GM19043 (cell line): Measurements from ENCODE around the gene PNPLA8.
"Not testable (repeated sequence)": the region's sequence is repeated elsewhere in the genome, so short reads cannot be mapped to it uniquely, and the experiment has no call there.

Experiments
- ATAC-seq: cut with Tn5 transposase; IDR thresholded peaks from one replicate; pipeline ENCODE4 v1.9.1; 2021; ENCODE audit warnings: low read depth; ENCODE audit not compliant: unreplicated experiment

Gene PNPLA8

DNA sequence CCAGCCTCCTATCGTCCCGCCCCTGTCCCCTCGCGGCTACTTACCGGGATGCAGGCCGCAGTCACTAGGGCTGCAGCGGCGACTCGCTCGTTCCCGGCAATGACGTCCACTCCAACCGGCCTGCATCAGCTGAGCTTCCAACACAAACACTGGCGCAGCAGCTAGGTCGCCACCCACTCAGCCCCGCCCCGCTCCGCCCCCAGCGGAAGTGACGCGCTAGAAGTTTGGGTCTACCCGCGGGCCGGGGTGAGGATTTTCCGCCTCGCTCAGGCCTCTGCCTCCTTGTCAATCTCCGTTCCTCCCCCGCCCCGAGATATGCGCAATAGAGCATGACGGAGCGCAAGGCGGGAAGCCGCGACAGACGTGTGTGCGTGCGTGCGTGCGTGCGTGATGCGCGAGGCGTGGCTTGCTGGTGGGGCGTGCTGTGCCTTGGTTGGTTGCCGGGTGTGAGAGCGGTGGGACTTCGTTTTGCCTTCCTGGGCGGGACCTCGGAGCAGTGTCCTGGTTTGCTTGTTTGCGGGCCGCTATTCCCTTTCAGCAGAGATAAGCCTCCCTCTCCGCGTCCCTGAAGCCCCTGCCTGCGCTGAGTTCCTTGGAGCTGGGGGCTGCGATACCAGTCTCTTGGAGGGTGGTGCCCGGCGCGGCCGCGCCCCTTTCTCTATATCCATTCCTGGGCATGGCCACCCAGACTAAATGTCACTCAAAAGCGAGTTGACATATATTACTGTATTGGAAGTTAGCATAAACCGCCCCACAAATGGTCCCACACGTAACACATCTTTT, at the start of gene PNPLA8:
Gene PNPLA8, minus strand, starts transcription at position 151 of the 783 bp plus-strand sequence. CDS start 10,644 bp downstream, outside the sequence.
- ATAC-seq = peak; percentile 93

DNA sequence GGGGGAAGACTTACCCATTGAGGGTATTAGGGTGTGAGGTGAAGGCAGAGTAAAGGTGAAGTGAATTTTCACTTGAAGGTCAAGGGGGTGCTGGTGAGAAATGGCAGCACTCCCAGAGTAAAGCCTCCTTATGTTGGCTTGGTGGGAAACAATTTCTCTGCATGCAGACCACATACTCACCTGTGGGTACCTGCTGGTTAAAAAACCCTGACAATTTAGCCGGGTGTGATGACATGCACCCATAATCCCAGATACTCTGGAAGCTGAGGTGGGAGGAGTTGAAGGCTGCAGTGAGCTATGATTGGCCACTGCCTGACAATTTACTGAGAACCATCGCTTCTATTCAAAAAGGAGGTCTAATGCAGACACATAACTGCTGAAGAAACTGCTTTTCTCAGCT, 49.2 kb upstream of the PNPLA8 start:
- ATAC-seq = no peak

DNA sequence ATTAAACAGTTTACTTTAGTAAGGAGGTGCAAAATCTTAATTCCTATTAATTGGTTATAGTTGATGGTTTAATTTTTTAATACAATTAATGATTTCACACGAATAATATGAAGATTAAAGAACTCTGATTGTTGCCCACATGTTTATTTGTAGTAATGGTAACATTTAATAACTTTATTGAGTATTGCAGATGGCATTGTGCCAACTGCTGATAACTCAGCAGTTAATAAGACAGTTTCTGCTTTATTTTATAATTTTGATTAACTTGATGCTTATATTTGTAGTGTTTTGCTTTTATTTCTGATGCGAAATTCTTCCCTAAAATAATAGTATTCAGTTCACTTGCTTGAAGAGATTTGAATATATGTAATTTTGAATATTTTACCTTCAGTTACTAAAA, 46.5 kb upstream of the PNPLA8 start:
- no peak for ATAC-seq

DNA sequence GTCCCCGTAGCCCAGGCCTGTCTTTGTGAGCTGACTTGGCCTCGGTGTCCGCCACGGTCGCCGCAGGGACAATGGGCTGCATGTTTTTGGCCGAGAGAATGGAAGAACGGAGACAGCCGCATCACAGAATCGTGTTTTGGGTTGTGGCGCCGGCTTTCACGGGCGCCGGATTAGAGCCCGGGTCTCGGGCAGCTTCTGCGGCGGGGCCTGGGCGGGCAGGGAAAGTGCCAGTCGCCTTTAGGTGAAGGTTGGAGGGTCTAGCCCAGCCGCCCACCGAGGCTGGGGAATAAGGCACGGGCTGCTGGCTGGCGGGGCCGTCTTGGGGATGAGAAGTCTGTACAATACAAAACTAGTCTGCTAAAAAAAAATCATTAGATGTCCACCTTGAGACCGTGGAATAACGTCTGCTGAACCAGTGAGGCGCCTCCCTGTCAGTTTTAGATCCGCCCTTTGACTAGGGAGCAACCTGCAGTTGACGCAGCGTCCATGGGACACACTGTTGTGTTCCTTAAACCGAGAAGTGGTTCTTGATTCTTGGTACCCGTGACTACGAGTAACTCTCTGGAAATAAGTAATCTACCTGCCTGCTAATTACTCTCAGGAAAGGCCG, 44.3 kb upstream of the PNPLA8 start:
- peak; percentile 25 for ATAC-seq

GRCh38 chr7:108569381-108570145, 43.6 kb upstream of the PNPLA8 start, which contains the start of the genes DNAJB9 and THAP5:
DNAJB9 (plus strand) TSS chr7:108569874; CDS start chr7:108571727, 1,853 bp downstream.
THAP5 (minus strand) TSS chr7:108569706; CDS start chr7:108569569, 137 bp downstream.
- peak; percentile 92 for ATAC-seq

- no peak for ATAC-seq
These were observed 43.0 kb upstream of the PNPLA8 start for GRCh38 chr7:108568801-108569380.

DNA sequence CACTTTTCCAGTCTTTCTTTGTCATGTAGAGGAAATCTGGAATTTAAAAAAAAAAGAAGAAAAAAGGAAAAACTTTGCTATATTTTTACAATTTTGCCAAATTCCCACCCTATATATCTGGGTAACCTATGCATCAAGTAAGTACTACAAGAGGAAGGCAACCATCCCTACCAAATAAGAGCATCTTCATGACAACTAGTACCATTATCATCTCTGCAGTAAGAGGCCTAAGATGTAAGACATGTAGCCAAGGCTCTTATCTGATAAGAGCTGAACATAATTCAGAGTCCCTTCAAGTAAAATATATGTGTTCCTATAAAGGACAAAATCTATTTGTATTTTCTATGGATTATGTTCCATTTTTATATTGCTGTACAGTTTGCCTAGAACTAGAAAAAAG, 40.1 kb upstream of the PNPLA8 start:
- no peak for ATAC-seq

DNA sequence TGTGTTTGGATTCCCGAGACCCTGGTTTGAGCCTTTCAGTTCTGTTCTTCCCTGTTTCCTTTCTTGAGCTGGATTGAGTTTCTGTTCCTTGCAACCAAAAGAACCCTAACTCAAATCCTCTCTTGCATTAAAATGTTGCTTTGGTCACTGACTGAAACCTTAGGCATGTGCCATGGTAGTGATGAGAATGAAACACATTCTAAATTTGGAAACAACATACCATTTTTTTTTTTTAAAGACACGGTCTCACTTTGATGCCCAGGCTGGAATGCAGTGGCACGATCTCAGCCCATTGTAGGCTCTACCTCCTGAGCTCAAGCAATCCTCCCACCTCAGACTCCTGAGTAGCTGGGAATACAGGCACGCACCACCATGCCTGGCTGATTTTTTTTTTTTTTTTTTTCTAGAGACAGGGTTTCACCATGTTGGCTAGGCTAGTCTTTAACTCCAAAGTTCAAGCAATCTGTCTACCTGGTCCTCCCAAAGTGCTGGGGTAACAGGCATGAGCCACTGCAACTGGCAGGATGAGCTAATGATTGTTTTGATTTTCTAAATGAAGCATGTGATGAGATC, 35.2 kb upstream of the PNPLA8 start:
- ATAC-seq = no peak

GRCh38 chr7:108559253-108559652, 33.3 kb upstream of the PNPLA8 start:
- ATAC-seq = no peak

GRCh38 chr7:108557617-108558016, 31.7 kb upstream of the PNPLA8 start:
- no peak for ATAC-seq

GRCh38 chr7:108557191-108557590, 31.3 kb upstream of the PNPLA8 start:
- ATAC-seq = no peak

DNA sequence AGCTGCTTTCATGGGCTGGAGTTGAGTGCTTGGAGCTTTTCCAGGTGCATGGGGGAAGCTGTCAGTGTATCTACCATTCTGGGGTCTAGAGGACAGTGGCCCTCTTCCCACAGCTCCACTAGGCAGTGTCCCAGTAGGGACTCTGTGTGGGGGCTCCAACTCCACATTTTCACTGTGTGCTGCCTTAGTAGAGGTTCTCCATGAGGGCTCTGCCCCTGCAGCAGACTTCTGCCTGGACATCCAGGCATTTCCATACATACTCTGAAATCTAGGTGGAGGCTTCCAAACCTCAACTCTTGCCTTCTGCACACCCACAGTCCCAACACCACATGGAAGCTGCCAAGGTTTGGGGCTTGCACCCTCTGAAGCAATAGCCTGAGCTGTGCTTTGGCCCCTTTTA, 30.7 kb upstream of the PNPLA8 start:
- not testable (repeated sequence) for ATAC-seq

DNA sequence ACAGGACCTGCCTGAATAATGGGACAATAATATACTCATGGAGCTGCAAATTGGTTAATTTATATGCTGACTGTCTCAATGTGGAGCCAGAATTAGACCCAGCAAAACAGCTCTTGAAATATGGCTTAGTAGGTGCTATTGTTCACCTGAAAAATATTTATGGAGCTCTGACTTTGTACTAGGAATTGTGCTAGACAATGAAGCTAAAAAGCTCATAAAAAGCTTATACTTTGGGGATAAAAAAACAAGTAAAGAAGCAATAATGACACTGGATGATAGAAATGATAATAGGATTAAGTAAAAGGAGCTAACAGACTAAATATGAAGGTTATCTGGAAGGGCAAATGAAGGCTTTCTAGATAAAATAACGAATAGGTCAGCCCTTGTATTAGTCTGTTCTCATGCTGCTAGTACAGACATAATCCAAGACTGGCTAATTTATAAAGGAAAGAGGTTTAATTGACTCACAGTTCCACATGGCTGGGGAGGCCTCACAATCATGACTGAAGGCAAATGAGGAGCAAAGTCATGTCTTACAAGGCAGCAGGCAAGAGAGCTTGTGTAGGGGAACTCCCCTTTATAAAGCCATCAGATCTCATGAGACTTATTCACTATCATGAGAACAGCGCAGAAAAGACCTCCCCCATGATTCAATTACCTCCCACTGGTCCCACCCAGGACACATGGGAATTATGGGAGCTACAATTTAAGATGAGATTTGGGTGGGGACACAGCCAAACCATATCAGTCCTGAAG, 22.4 kb upstream of the PNPLA8 start:
- ATAC-seq = not testable (repeated sequence)

DNA sequence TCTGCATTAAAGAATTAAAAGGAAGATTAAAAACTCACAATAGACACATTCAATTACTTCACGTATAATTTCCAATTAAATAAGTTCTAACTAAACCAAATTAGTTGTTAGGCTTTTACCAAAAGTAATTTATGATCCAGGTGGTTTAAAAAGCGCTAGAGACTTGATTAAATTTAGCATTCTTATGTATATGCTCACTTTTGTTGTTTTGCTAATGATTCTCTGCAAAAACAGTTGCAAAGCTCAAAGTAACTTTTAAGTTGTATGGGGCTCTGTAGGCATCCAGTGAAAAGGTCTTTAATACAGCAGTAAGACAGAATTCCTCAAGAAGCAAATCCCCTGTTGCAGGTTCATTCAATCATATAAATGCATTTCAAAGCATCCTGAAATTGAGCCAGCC, 15.5 kb upstream of the PNPLA8 start:
- ATAC-seq = no peak

- ATAC-seq = not testable (repeated sequence)
These were observed 12.8 kb upstream of the PNPLA8 start for GRCh38 chr7:108538685-108539084.

DNA sequence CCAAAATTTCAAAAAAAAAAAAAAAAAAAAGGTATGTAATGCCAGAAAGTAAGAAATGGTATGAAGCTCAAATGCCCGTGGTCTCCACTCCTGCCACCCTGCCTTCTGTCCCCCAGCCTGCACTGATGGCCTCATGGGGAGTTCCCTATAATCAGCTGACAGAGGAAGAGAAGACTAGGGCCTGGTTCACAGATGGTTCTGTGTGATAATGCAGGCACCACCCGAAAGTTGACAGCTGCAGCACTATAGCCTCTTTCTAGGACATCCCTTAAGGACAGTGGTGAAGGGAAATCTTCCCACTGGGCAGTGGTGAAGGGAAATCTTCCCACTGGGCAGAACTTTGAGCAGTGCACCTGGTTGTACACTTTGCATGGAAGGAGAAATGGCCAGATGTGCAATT, 12.3 kb upstream of the PNPLA8 start:
- ATAC-seq = not testable (repeated sequence)

GRCh38 chr7:108537229-108537628, 11.3 kb upstream of the PNPLA8 start:
- ATAC-seq = no peak

GRCh38 chr7:108535744-108536143, 9.8 kb upstream of the PNPLA8 start:
- ATAC-seq = no peak

GRCh38 chr7:108535257-108535656, 9.3 kb upstream of the PNPLA8 start:
- ATAC-seq = no peak

GRCh38 chr7:108533712-108534111, 7.8 kb upstream of the PNPLA8 start:
- ATAC-seq = no peak
